Measurements from ENCODE around the gene CCDC127. TPM values are rescaled to one million over a fixed set of nuclear protein-coding genes. Genes with fewer than 3 reads are reported as not detected.

CCDC127 gene
- total RNA-seq, 2 donors from 2014 or later: 5.6 to 7.1 TPM

GRCh38 chr5:204966-205670 lies 12.8 kb downstream of the CCDC127 start:
- Histone ChIP-seq H3K4me3 (no peak overlapping the region), H3K36me3 (peaks cover 25% of the 10 kb centered on the region), H3K27ac (peak overlapping the region; percentile 77 to 91), H3K9me3 (no peaks in the 10 kb centered on the region), H3K27me3 (no peaks in the 10 kb centered on the region), H3K4me1 (peaks cover 0 to 21% of the 10 kb centered on the region in 2 donors)
- no peak for TF ChIP-seq CTCF (IDR thresholded peaks at IDR 0.05)
- no peak for DNase-seq (ENCODE audit: low spot score)

GRCh38 chr5:204462-204861 lies 13.5 kb downstream of the CCDC127 start:
- H3K27ac ChIP-seq: peak overlapping the region; percentile 77 to 91
- TF ChIP-seq CTCF (IDR thresholded peaks at IDR 0.05): no peak
- H3K4me3 ChIP-seq: no peak overlapping the region
- no peaks in the 10 kb centered on the region for H3K27me3 ChIP-seq
- peaks cover 25% of the 10 kb centered on the region for H3K36me3 ChIP-seq
- no peaks in the 10 kb centered on the region for H3K9me3 ChIP-seq
- H3K4me1 ChIP-seq: peaks cover 0 to 21% of the 10 kb centered on the region in 2 donors
- no peak for DNase-seq (ENCODE audit: low spot score)

GRCh38 chr5:204001-204400 lies 14.0 kb downstream of the CCDC127 start:
- Histone ChIP-seq H3K27me3 (no peaks in the 10 kb centered on the region), H3K27ac (peak overlapping the region; percentile 2 to 91), H3K4me3 (no peak overlapping the region), H3K36me3 (peaks cover 25% of the 10 kb centered on the region), H3K9me3 (no peaks in the 10 kb centered on the region), H3K4me1 (peaks cover 0 to 21% of the 10 kb centered on the region in 2 donors)
- DNase-seq (ENCODE audit: low spot score): no peak
- no peak for TF ChIP-seq CTCF (IDR thresholded peaks at IDR 0.05)

- H3K27me3 ChIP-seq: no peaks in the 10 kb centered on the region
- no peak overlapping the region for H3K4me3 ChIP-seq
- DNase-seq (ENCODE audit: low spot score): no peak
- H3K4me1 ChIP-seq: peaks cover 0 to 21% of the 10 kb centered on the region in 2 donors
- no peak for TF ChIP-seq CTCF (IDR thresholded peaks at IDR 0.05)
- no peaks in the 10 kb centered on the region for H3K9me3 ChIP-seq
- H3K36me3 ChIP-seq: peaks cover 25% of the 10 kb centered on the region
- H3K27ac ChIP-seq: peak overlapping the region in 1 of 2 donors; percentile 2
Measured at GRCh38 chr5:203246-203930, 14.6 kb downstream of the CCDC127 start.

- Histone ChIP-seq H3K27ac (no peak overlapping the region), H3K27me3 (no peaks in the 10 kb centered on the region), H3K4me1 (peaks cover 0 to 19% of the 10 kb centered on the region in 2 donors), H3K9me3 (no peaks in the 10 kb centered on the region), H3K36me3 (peaks cover 25% of the 10 kb centered on the region), H3K4me3 (no peak overlapping the region)
- DNase-seq (ENCODE audit: low spot score): no peak
- TF ChIP-seq CTCF (IDR thresholded peaks at IDR 0.05): no peak
Measured at GRCh38 chr5:201672-202071, 16.3 kb downstream of the CCDC127 start.

Measured in right atrium auricular region (tissue), 2 donors.